GM19043 (cell line): ENCODE results near the gene CNTN4.
"Not testable (repeated sequence)": the region's sequence is repeated elsewhere in the genome, so short reads cannot be mapped to it uniquely, and the experiment has no call there.

Source experiments
- ATAC-seq: cut with Tn5 transposase; IDR thresholded peaks from one replicate; pipeline ENCODE4 v1.9.1; 2021; ENCODE audit warnings: low read depth; ENCODE audit not compliant: unreplicated experiment

CNTN4 gene

GRCh38 chr3:2098398-2099027 lies at the start of gene CNTN4:
CNTN4 (plus strand) TSS chr3:2098866.
- no peak for ATAC-seq

DNA sequence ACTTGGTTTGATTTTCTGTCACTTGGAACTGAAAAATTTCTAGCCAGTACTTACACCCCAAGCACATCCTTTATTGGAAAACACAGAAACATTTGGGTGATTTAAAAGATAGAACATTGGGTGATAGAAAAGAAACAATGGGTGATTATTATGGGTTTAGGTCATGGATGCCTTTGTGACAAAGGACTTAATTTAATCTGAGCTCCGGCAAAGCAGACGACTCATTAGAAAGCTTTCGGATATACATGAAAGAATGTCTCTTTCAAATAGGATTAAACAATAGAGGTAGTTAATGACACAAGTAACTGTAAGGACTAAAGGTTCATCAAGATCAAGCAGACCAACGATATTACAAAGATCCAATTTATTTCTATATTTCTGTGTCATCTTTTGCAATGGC lies 37.3 kb upstream of the CNTN4 start:
- ATAC-seq, result no peak

- ATAC-seq, result no peak
These were observed 27.1 kb upstream of the CNTN4 start for GRCh38 chr3:2071531-2071930.

DNA sequence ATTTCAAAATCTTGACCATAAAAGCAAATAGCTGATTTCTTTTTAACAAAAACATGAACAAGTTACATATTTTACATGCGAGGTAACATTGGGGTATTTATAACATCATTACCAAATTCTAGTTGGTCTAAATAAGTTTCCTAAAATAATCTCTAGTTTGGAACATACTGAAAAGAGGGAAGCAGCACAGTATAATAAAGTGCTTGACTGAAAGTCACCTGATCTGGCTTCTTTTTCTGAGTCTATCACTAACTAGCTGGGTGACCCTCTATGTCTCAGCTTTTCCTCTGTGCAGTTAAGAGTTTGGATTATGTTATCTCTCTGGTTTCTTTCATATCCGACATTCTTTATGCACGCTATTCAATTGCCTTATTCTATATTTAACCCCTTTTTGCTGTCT lies 19.8 kb upstream of the CNTN4 start:
- ATAC-seq, result no peak

DNA sequence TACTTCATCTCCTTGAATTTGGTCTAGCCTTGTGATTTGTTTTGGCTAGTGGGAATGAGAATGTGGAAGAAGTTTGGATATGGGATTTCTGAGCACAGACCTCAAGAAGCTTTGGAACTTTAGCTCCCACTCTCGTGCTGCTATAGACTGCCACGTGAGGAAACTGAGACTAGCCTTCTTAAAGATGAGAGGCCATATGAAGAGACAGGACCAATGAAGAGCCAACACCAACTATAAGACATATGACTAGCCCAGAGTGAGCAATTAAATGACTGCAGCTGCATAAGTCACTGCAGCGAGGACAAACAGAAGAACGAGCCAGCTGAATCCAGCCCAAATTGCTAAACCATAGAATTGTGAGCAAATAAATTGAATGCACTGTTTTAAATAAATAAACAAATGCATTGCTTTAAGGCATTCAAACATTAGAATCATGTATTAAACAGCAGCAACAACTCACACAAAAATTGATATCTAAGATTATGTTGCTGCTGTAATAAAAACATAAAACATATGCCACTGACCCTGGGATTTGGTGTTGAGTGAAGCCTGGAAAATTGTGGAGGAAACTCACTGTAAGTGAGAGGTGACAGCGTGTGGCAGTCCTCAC lies 15.7 kb upstream of the CNTN4 start:
- no peak for ATAC-seq

DNA sequence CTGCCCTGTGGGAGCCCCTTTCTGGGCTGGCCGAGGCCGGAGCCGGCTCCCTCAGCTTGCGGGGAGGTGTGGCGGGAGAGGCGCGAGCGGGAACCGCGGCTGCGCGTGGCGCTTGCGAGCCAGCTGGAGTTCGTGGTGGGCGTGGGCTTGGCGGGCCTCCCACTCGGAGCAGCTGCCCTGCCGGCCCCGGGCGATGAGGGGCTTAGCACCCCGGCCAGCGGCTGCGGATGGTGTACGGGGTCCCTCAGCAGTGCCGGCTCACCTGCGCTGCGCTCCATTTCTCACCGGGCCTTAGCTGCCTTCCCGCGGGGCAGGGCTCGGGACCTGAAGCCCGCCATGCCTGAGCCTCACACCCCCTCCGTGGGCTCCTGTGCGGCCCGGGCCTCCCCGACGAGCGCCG lies 15.1 kb upstream of the CNTN4 start:
- not testable (repeated sequence) for ATAC-seq

- ATAC-seq, result no peak
These were observed 8.4 kb upstream of the CNTN4 start for GRCh38 chr3:2090095-2090911.

DNA sequence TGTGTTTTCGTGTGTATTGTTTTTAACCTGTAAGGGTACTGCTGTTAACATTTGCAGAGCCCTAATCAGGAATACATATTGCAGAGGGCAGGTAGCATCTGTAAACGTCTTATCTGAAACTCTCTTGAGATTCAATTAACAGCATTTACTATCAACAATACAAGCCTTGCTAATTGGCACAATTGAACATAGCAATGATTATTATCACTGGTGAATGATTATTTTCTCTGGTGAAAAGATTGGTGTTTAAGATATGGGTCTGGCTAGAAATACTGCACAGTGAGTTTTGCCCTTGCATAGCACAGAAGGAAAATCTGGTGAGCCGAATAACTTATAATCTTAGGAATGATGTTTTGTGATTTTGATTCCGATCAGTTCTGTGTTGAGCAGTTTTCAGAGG lies 5.9 kb upstream of the CNTN4 start:
- ATAC-seq, result no peak

GRCh38 chr3:2094941-2095340 lies 3.7 kb upstream of the CNTN4 start:
- ATAC-seq, result no peak

DNA sequence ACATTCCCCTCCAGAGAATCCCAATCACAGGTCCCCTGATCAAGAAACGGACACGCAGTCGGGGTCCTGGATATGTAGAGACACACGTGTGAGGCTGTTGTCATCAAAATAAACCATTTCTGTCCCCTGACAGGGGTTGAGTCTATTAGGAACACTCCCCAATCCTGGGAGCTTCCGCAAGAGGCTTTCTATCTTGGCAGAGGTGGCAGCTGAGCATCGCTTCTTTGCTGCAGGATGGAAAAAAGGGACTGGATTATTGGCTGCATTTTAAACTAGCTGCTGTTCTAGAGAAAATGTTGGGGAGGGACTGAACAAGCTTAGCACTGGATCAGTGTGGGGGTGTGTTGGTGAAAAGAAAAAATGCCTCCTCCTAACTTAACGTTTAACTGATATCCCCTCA lies 2.5 kb upstream of the CNTN4 start:
- no peak for ATAC-seq

- ATAC-seq, result no peak
These were observed 950 bp upstream of the CNTN4 start for GRCh38 chr3:2097641-2098191.

- ATAC-seq, result no peak
These were observed 484 bp downstream of the CNTN4 start for GRCh38 chr3:2099028-2099671.

DNA sequence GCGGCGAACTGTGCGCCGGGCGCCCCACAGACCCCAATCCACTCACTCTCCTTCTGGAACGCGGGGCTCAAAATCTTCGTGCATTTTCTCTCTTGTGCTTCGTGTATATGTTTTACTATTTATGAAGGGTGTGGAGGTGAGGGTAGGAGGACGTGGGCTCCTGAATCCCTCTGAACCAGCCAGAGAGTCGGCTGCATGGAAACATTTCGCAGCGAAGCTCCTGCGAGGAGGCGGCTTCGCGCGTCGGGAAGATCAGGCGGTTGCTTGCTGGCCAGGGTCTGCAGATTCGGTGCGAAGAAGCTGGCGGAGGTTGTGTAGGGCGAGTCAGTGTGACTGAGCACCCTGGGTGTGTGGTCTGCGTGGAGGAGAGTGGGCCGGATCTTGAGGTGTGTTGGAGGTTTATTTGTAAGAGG lies 1.1 kb downstream of the CNTN4 start:
- no peak for ATAC-seq

DNA sequence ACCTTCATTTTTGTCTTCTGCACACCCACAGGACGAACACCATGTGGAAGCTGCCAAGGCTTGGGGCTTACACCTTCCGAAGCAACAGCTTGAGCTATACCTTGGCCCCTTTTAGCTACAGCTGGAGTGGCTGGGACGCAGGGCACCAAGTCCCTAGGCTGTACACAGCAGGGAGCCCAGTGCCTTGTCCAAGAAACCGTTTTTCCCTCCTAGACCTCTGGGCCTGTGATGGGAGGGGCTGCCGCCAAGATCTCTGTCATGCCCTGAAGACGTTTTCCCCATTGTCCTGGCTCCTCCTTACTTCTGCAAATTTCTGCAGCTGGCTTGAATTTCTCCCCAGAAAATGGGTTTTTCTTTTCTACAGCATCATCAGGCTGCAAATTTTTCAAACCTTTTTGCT lies 7.8 kb downstream of the CNTN4 start:
- no peak for ATAC-seq

- ATAC-seq, result no peak
These were observed 12.0 kb downstream of the CNTN4 start for GRCh38 chr3:2110597-2111117.

DNA sequence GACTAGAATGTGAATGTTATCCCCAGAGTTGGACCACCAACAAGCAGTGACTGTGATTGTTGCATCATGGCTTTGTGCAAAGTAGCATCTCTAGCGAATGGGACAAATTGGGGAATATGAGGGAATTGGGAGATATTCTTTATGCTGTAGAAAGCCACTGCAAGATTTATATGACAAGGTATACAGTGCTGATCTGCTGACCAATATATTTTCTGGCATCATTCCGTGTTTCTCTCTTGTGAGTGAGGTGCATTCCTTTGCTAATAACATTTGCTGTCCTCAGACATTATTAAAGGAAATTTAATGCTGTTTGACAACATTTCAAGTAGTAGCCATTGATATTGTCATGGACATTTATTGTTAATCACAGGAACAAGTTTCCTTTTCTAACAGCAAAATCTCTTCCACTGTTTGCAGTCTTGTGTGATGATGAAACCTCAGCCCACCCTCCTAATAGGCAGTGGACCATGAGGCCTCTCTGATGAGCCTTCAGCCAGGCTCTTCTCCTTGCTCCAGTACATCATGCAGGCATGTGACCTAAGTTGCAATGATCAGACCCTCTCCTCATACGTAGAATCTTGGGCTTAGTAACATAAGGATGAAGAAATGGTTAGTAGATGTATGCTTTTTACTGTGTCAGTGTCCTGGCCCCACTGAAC lies 16.1 kb downstream of the CNTN4 start:
- no peak for ATAC-seq

DNA sequence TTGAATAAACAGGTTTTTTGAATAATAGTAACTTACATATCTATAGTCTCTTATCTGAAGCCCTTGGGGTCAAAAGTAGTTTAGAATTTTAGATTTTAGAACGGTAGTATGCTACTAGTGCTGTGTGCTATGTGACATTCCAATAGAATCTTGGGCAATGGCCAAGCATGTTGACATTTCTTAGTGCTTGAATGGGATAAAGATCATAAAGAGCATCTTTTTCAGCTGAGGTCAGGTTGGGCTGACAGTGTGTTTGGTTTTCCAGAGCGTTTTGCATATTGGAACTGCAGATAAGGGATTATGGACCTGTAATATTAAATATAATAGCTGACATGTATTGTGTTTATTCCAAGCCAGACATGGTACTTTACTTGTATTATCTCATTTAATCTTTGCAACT lies 32.1 kb downstream of the CNTN4 start:
- ATAC-seq, result no peak

- no peak for ATAC-seq
These were observed 34.5 kb downstream of the CNTN4 start for GRCh38 chr3:2133146-2133545.

DNA sequence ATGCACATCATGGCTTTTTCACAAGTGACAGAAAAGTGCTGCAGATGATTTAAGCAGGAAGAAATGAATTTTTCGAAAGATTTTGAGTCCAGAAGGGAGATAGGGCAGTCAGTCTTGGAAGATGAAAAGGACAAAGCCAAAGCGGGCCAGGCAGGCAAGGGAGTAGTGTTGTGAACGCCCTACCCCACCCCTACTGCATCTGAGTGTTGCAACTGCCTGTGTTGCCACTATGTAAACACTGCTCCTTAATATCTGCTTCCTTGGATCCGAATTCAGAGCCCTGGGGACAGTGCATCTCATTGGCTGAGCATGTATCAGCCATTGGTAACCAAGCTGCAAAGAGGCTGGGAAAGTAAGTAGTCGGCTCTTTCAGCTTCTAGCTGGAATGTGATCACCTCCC lies 39.0 kb downstream of the CNTN4 start:
- ATAC-seq, result no peak

- ATAC-seq, result no peak
These were observed 42.8 kb downstream of the CNTN4 start for GRCh38 chr3:2141482-2141881.
